ENCODE measurements around the gene WDR33. TPM values are rescaled to one million over a fixed set of nuclear protein-coding genes. Genes with fewer than 3 reads are reported as not detected.

WDR33 gene
- total RNA-seq (2013; cell fraction: nucleolus; rRNA removed), result 327 and 331 TPM in 2 replicates
- total RNA-seq (2014; rRNA removed) (34.0 and 36.8 TPM in 2 replicates), total RNA-seq (2014; rRNA removed; fragmentation: Illumina TruSeq; extraction: Trizol) (34.9 and 35.5 TPM in 2 replicates), total RNA-seq (2021) (53.2 and 61.2 TPM in 2 replicates), polyA plus RNA-seq (2011; rRNA removed) (63.8 and 88.4 TPM in 2 replicates), polyA plus RNA-seq (2014; fragmentation: Illumina TruSeq; extraction: Trizol) (38.2 and 42.4 TPM in 2 replicates), polyA plus RNA-seq (2014; fragmentation: Nextera tagmentation; extraction: Ambion mirVana) (10 to 100 TPM; 31.9 to 53.0 TPM), polyA plus RNA-seq (2014; rRNA removed) (29.2 and 30.8 TPM in 2 replicates), polyA plus RNA-seq (2016; fragmentation: Nextera tagmentation; extraction: Ambion mirVana) (10 to 100 TPM; 60.3 to 73.8 TPM), polyA minus RNA-seq (2011; rRNA and poly(A)+ RNA removed) (47.6 and 82.6 TPM in 2 replicates), Bru-seq, nascent RNA (percentile 90 among the genes with signal in this experiment), BruChase-seq, experiment 1, labeled RNA remaining after a 6-hour chase (percentile 93 among the genes with signal in this experiment), BruChase-seq, experiment 2, labeled RNA remaining after a 2-hour chase (percentile 93 among the genes with signal in this experiment)
- polyA plus RNA-seq (2011; ENCODE audit: low read depth), result 15.3 TPM
- 20.2 and 23.9 TPM in 2 replicates for polyA plus RNA-seq (2011; cell fraction: cytosol; rRNA removed)
- polyA plus RNA-seq (2011; cell fraction: nucleus; rRNA removed), result 40.2 and 47.9 TPM in 2 replicates
- polyA plus RNA-seq (2012), result 21.5 and 25.2 TPM in 2 replicates
- 18.7 and 18.8 TPM in 2 replicates for polyA minus RNA-seq (2011; cell fraction: cytosol; rRNA and poly(A)+ RNA removed)
- polyA minus RNA-seq (2011; cell fraction: nucleus; rRNA and poly(A)+ RNA removed), result 44.9 and 64.4 TPM in 2 replicates
- long read RNA-seq, experiment 1, full-length matches to known transcripts, result 20 of 43 reads
- long read RNA-seq, experiment 1, partial matches to known transcripts, result 15 of 43 reads
- long read RNA-seq, experiment 1, other reads (novel, unspliced or antisense), result 8 of 43 reads
- long read RNA-seq, experiment 2, transcript WDR33-204 (6 exons, 3,104 nt), result major isoform, 140 of 353 reads
- long read RNA-seq, experiment 2, partial matches to known transcripts, result 178 of 353 reads
- long read RNA-seq, experiment 2, other reads (novel, unspliced or antisense), result 35 of 353 reads

DNA sequence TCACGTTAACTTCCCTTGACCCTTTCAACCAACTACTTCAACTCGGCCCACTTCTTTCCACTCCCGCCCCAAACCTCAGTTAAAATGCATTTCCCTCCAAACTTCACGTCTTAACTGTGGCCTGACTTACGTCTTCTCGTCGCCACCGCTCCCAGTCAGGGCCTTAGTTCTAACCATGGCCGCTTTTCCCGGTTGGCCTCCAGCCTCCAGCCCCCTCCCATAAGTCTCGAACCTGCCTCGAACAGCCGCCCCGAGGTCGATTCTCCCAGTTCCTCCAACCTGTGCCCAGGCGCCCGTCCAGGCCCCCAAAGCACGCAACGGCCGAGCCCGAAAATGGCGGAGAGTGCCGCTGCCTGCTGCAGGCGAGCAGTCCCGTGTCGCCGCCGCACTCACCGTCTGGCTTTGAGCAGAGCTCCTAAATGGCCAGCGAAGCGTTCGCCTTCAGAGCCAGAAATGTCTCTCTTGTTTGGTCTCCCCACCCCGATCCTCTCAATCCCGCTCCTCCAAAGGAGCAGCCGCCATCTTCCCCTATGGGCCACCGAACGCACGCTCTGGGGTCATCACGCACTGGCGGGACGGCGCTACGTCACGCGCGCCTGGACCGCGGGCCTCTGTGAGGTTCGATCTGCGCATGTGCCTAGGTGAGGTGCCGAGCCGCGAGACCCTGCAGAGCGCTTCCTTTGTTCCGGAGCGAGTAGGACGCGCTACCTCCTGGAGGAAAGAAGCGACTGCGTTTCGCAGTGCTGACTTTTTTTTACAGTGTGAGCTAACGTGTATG lies at the start of gene WDR33:
Gene WDR33 (minus strand): TSS at position 553 of the 778 bp plus-strand sequence. CDS start 40,190 bp downstream, outside the sequence.
- Histone ChIP-seq H3K36me3 (ENCODE audit: control insufficient read depth in 2 of 2, insufficient read depth in 2 of 2, low read length in 1 of 2) (no peaks in the 10 kb centered on the region), H3K4me3 (peak within 1 kb of the TSS; percentile 84), H3K9me3 (replicated peaks; ENCODE audit: control insufficient read depth, insufficient read depth, low read length) (no peaks in the 10 kb centered on the region), H3K4me2 (ENCODE audit: control insufficient read depth, insufficient read depth) (peak within 1 kb of the TSS; percentile 87), H3K27ac (ENCODE audit: control insufficient read depth, insufficient read depth) (peak within 1 kb of the TSS; percentile 96), H3K9ac (ENCODE audit: control insufficient read depth, insufficient read depth, low read length) (peak within 1 kb of the TSS; percentile 98), H2AFZ (ENCODE audit: control insufficient read depth, low read depth, low read length) (peak within 1 kb of the TSS; percentile 91), H3K4me1 (ENCODE audit: control insufficient read depth, insufficient read depth, low read length) (peaks cover 6% of the 10 kb centered on the region), H3K79me2 (ENCODE audit: control insufficient read depth, insufficient read depth, low read length) (peaks cover 50% of the 10 kb centered on the region), H3K27me3 (replicated peaks in 1 of 2; ENCODE audit: control insufficient read depth in 2 of 2, insufficient read depth in 2 of 2, low read length in 1 of 2) (no peaks in the 10 kb centered on the region), H4K20me1 (ENCODE audit: control insufficient read depth, insufficient read depth) (no peaks in the 10 kb centered on the region)
- intact Hi-C loops (cut with micrococcal nuclease; ENCODE audit: unreplicated experiment), result loop anchor here (1.0 to 5.0 kb wide), 2 partner anchors 46 to 110 kb away; partner anchors contain the start of genes POLR2D and SFT2D3
- peak; percentile 97 for ATAC-seq
- ChIA-PET SMC1A (ENCODE audit: uncharacterized antibody, unreplicated experiment) (interaction anchor here (0.6 to 3.8 kb wide), 16 partner anchors 8 to 401 kb away, joined by 3 to 19 read pairs (median 4); partner anchors contain the start of gene POLR2D), POLR2A (interaction anchor here (0.5 to 4.6 kb wide), 6 partner anchors 15 to 249 kb away, joined by 3 to 50 read pairs (median 6); no protein-coding TSS in a partner anchor), RAD21 (ENCODE audit: unreplicated experiment) (interaction anchor here (0.6 to 3.5 kb wide), 13 partner anchors 11 to 219 kb away, joined by 3 to 20 read pairs (median 4); partner anchors contain the start of gene SFT2D3), CTCF (interaction anchor here (0.6 to 2.3 kb wide), 16 partner anchors 8 to 220 kb away, joined by 3 to 12 read pairs (median 3); no protein-coding TSS in a partner anchor)
- TSS peak; percentile 70 for BruUV-seq (replicated peaks)
- in situ Hi-C loops (cut with MboI), result no loop called here
- peak; percentile 93 for FAIRE-seq
- DNase-seq (ENCODE audit: low read depth, low spot score), result peak; percentile 87
- WGBS (ENCODE audit: insufficient coverage, insufficient replicate concordance, low lambda C conversion rate, missing lambda C conversion rate), result 1% methylated on average over 62 of the region's 62 CpGs
- TF ChIP-seq EED (IDR thresholded peaks at IDR 0.05; ENCODE audit: low read depth) (no peak), SMAD1 (IDR thresholded peaks at IDR 0.05; ENCODE audit: low read depth, partially characterized antibody) (peak; percentile 48), CHD4 (IDR thresholded peaks at IDR 0.05) (no peak), LARP7 (IDR thresholded peaks at IDR 0.05) (peak; percentile 52), RELA (IDR thresholded peaks at IDR 0.05; ENCODE audit: borderline replicate concordance, partially characterized antibody) (peak; percentile 65), SRF (IDR thresholded peaks at IDR 0.05; ENCODE audit: low read depth in 2 of 2, low read length in 2 of 2) (no peak), CREB1 (IDR thresholded peaks at IDR 0.05; ENCODE audit: low read depth) (peak; percentile 91), TCF12 (IDR thresholded peaks at IDR 0.05; ENCODE audit: low read depth, low read length) (no peak), NR2F1 (conservative IDR thresholded peaks at IDR 0.05) (peak; percentile 46), RCOR1 (conservative IDR thresholded peaks at IDR 0.05; ENCODE audit: low read depth, low read length) (0 out of 2 replicates have a peak, but pooled peaks have one; percentile 72), IKZF2 (IDR thresholded peaks at IDR 0.05) (peak in 1 of 2 experiments; percentile 28; a peak in 2 of 4 replicates), GABPA (IDR thresholded peaks at IDR 0.05; ENCODE audit: low read depth) (no peak)
- TF ChIP-seq, protein P1, sequence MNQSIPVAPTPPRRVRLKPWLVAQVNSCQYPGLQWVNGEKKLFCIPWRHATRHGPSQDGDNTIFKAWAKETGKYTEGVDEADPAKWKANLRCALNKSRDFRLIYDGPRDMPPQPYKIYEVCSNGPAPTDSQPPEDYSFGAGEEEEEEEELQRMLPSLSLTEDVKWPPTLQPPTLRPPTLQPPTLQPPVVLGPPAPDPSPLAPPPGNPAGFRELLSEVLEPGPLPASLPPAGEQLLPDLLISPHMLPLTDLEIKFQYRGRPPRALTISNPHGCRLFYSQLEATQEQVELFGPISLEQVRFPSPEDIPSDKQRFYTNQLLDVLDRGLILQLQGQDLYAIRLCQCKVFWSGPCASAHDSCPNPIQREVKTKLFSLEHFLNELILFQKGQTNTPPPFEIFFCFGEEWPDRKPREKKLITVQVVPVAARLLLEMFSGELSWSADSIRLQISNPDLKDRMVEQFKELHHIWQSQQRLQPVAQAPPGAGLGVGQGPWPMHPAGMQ (IDR thresholded peaks at IDR 0.05; ENCODE audit: borderline replicate concordance), result no peak; the same call in 1 of the 2 replicates
- TF ChIP-seq, protein P2, sequence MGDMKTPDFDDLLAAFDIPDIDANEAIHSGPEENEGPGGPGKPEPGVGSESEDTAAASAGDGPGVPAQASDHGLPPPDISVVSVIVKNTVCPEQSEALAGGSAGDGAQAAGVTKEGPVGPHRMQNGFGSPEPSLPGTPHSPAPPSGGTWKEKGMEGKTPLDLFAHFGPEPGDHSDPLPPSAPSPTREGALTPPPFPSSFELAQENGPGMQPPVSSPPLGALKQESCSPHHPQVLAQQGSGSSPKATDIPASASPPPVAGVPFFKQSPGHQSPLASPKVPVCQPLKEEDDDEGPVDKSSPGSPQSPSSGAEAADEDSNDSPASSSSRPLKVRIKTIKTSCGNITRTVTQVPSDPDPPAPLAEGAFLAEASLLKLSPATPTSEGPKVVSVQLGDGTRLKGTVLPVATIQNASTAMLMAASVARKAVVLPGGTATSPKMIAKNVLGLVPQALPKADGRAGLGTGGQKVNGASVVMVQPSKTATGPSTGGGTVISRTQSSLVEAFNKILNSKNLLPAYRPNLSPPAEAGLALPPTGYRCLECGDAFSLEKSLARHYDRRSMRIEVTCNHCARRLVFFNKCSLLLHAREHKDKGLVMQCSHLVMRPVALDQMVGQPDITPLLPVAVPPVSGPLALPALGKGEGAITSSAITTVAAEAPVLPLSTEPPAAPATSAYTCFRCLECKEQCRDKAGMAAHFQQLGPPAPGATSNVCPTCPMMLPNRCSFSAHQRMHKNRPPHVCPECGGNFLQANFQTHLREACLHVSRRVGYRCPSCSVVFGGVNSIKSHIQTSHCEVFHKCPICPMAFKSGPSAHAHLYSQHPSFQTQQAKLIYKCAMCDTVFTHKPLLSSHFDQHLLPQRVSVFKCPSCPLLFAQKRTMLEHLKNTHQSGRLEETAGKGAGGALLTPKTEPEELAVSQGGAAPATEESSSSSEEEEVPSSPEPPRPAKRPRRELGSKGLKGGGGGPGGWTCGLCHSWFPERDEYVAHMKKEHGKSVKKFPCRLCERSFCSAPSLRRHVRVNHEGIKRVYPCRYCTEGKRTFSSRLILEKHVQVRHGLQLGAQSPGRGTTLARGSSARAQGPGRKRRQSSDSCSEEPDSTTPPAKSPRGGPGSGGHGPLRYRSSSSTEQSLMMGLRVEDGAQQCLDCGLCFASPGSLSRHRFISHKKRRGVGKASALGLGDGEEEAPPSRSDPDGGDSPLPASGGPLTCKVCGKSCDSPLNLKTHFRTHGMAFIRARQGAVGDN (IDR thresholded peaks at IDR 0.05), result peak; percentile 95
